Adrenal gland (tissue), 5 donors: ENCODE data around the gene MAP1LC3A.

Source experiments
- POLR2A ChIP-seq, 2 donors: fragments of 450-650 bp; IDR thresholded peaks; one replicate each; pipeline ENCODE4 v1.6.1; 2017; ENCODE audit warnings: antibody characterized with exemption in 2 of 2, mild to moderate bottlenecking in 2 of 2, moderate library complexity in 1 of 2
- TF ChIP-seq, protein P1 (sequence below), 6 experiments: fragments of 450-650 bp in 4 of 6; fragments of 200-600 bp in 2 of 6; sonication (generic) in 1 of 6; IDR thresholded peaks; 1 replicate in 5 of 6; 2 replicates in 1 of 6; pipeline versions ENCODE4 v1.5.1 to v1.8.0; 2016 to 2021; ENCODE audit warnings: antibody characterized with exemption in 6 of 6, mild to moderate bottlenecking in 2 of 6, moderate library complexity in 1 of 6
- donor health status: DM: no; HTN: no; CAD: no.

DNA sequence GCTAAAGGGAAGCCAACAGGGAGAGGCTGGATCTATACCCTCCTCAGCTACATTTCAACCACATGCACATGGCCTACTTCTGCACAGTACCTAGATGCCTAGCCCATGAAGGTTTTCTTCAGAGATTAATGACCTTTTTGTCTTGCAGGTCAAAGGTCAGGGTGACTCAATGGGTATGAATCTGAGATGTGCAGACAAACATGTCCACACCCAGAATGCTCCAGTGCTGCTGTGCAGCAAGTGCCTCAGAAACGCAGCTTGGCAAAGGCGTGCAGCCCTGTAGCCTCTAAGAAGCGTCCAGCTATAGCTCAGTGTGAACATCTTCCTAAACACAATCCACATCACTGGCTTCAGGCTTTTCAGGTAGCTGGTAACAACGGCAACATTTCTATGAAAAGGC lies 24.4 kb downstream of the MAP1LC3A start:
- TF ChIP-seq, protein P1, sequence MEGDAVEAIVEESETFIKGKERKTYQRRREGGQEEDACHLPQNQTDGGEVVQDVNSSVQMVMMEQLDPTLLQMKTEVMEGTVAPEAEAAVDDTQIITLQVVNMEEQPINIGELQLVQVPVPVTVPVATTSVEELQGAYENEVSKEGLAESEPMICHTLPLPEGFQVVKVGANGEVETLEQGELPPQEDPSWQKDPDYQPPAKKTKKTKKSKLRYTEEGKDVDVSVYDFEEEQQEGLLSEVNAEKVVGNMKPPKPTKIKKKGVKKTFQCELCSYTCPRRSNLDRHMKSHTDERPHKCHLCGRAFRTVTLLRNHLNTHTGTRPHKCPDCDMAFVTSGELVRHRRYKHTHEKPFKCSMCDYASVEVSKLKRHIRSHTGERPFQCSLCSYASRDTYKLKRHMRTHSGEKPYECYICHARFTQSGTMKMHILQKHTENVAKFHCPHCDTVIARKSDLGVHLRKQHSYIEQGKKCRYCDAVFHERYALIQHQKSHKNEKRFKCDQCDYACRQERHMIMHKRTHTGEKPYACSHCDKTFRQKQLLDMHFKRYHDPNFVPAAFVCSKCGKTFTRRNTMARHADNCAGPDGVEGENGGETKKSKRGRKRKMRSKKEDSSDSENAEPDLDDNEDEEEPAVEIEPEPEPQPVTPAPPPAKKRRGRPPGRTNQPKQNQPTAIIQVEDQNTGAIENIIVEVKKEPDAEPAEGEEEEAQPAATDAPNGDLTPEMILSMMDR (IDR thresholded peaks at IDR 0.05) = no peak
- TF ChIP-seq POLR2A (IDR thresholded peaks at IDR 0.05) = no peak
